Cardiac fibroblast (primary cell): ENCODE results near the gene CCK.

Experiments used
- DNase-seq, 2 donors: peaks; one replicate each; pipeline versions ENCODE4 v3.0.0 to v3.0.0-alpha.2; 2010; ENCODE audit warnings: low read depth in 2 of 2
- H3K4me3 ChIP-seq, 2 donors: replicated peaks in 1 of 2; 1 replicate in 1 of 2; 2 replicates in 1 of 2; pipeline ENCODE4 v1.5.1; 2011; ENCODE audit warnings: low read depth in 2 of 2, low read length in 2 of 2, mild to moderate bottlenecking in 2 of 2, moderate library complexity in 1 of 2
- CTCF ChIP-seq: IDR thresholded peaks from one replicate; pipeline ENCODE4 v1.5.1; 2011; ENCODE audit warnings: low read depth, mild to moderate bottlenecking, low read length, inconsistent platforms

CCK gene

GRCh38 chr3:42277676-42278075 is 11.7 kb upstream of the CCK start:
- no peak for TF ChIP-seq CTCF
- H3K4me3 ChIP-seq: no peak overlapping the region
- no peak for DNase-seq

GRCh38 chr3:42276141-42277132 is 10.5 kb upstream of the CCK start:
- H3K4me3 ChIP-seq: no peak overlapping the region
- TF ChIP-seq CTCF: no peak
- no peak for DNase-seq

GRCh38 chr3:42275217-42275616 is 9.2 kb upstream of the CCK start:
- no peak overlapping the region for H3K4me3 ChIP-seq
- no peak for DNase-seq
- TF ChIP-seq CTCF: no peak

- TF ChIP-seq CTCF: no peak
- no peak for DNase-seq
- no peak overlapping the region for H3K4me3 ChIP-seq
Observed at GRCh38 chr3:42274266-42274665, 8.3 kb upstream of the CCK start.

- no peak for DNase-seq
- no peak overlapping the region for H3K4me3 ChIP-seq
- no peak for TF ChIP-seq CTCF
Observed at GRCh38 chr3:42273361-42273760, 7.4 kb upstream of the CCK start.

- DNase-seq: no peak
- no peak for TF ChIP-seq CTCF
- H3K4me3 ChIP-seq: no peak overlapping the region
Observed at GRCh38 chr3:42271786-42272185, 5.8 kb upstream of the CCK start.
